Epithelial cell of esophagus (primary cell): ENCODE data around the gene NKX6-1.

Experiments
- DNase-seq: peaks from one replicate; pipeline ENCODE4 v3.0.0; 2010; ENCODE audit warnings: low read depth
- H3K4me3 ChIP-seq: 2 replicates; pipeline ENCODE4 v1.5.1; 2011; ENCODE audit warnings: mild to moderate bottlenecking, low read length, control low read depth
- CTCF ChIP-seq: IDR thresholded peaks from 2 replicates; pipeline ENCODE4 v1.5.1; 2011; ENCODE audit warnings: low read depth, mild to moderate bottlenecking, low read length, control low read depth, inconsistent platforms; ENCODE audit not compliant: insufficient read depth; ENCODE audit errors: missing control alignments

NKX6-1 gene

GRCh38 chr4:84481077-84481859 lies 17.8 kb downstream of the NKX6-1 start:
- no peak for DNase-seq
- no peak overlapping the region for H3K4me3 ChIP-seq
- no peak for TF ChIP-seq CTCF

GRCh38 chr4:84480082-84480481 lies 19.0 kb downstream of the NKX6-1 start:
- no peak overlapping the region for H3K4me3 ChIP-seq
- TF ChIP-seq CTCF = no peak
- DNase-seq = no peak

- TF ChIP-seq CTCF = no peak
- DNase-seq = no peak
- H3K4me3 ChIP-seq = no peak overlapping the region
Measured at GRCh38 chr4:84479663-84480062, 19.4 kb downstream of the NKX6-1 start.

- TF ChIP-seq CTCF = no peak
- H3K4me3 ChIP-seq = no peak overlapping the region
- no peak for DNase-seq
Measured at GRCh38 chr4:84477738-84478137, 21.4 kb downstream of the NKX6-1 start.

- DNase-seq = no peak
- no peak for TF ChIP-seq CTCF
Measured at GRCh38 chr4:84474107-84474506, 25.0 kb downstream of the NKX6-1 start.

GRCh38 chr4:84472154-84472553 lies 26.9 kb downstream of the NKX6-1 start:
- no peak for DNase-seq
- no peak for TF ChIP-seq CTCF

More at GRCh38 chr4:84474107-84474506, 25.0 kb downstream of the NKX6-1 start:
- no peak overlapping the region for H3K4me3 ChIP-seq

More at GRCh38 chr4:84472154-84472553, 26.9 kb downstream of the NKX6-1 start:
- no peak overlapping the region for H3K4me3 ChIP-seq
